H9 (cell line): ENCODE data around the gene KRT86. TPM values are rescaled to one million over a fixed set of nuclear protein-coding genes. Genes with fewer than 3 reads are reported as not detected.

Experiments
- DNase-seq: peaks from one replicate; pipeline ENCODE4 v3.0.0-alpha.2; 2017
- H2AFZ ChIP-seq: one replicate; pipeline ENCODE4 v1.6.1; 2013; ENCODE audit warnings: mild to moderate bottlenecking, low read length, control low read depth, moderate library complexity
- H2AK5ac ChIP-seq: 2 replicates; pipeline ENCODE4 v1.6.1; 2013; ENCODE audit warnings: low read length, control low read depth, mixed read lengths; ENCODE audit not compliant: insufficient read length
- H2BK120ac ChIP-seq: one replicate; pipeline ENCODE4 v1.6.1; 2013; ENCODE audit warnings: low read depth, mild to moderate bottlenecking, low read length, control low read depth, inconsistent platforms; ENCODE audit not compliant: poor library complexity, severe bottlenecking
- H2BK12ac ChIP-seq: 2 replicates; pipeline ENCODE4 v1.6.1; 2013; ENCODE audit warnings: low read length, control low read depth, mixed read lengths, low read depth; ENCODE audit not compliant: insufficient read length
- H2BK15ac ChIP-seq: 2 replicates; pipeline ENCODE4 v1.6.1; 2013; ENCODE audit warnings: low read depth, low read length, control low read depth
- H2BK20ac ChIP-seq: one replicate; pipeline ENCODE4 v1.6.1; 2013; ENCODE audit warnings: low read depth, mild to moderate bottlenecking, low read length, control low read depth, inconsistent platforms; ENCODE audit not compliant: poor library complexity, severe bottlenecking
- H2BK5ac ChIP-seq: 2 replicates; pipeline ENCODE4 v1.6.1; 2013; ENCODE audit warnings: low read length, control low read depth, mixed read lengths; ENCODE audit not compliant: insufficient read length
- H3K14ac ChIP-seq: 2 replicates; pipeline ENCODE4 v1.6.1; 2013; ENCODE audit warnings: low read length, control low read depth; ENCODE audit not compliant: insufficient read depth
- H3K18ac ChIP-seq: 2 replicates; pipeline ENCODE4 v1.6.1; 2013; ENCODE audit warnings: low read depth, mild to moderate bottlenecking, mixed read lengths, low read length, control low read depth; ENCODE audit not compliant: insufficient read length
- H3K23ac ChIP-seq: 2 replicates; pipeline ENCODE4 v1.6.1; 2013; ENCODE audit warnings: low read length, control low read depth, mixed read lengths, low read depth; ENCODE audit not compliant: insufficient read length
- H3K23me2 ChIP-seq: 2 replicates; pipeline ENCODE4 v1.6.1; 2013; ENCODE audit warnings: low read depth, mild to moderate bottlenecking, mixed read lengths, low read length, control low read depth; ENCODE audit not compliant: insufficient read length, poor library complexity, severe bottlenecking
- H3K27ac ChIP-seq: 2 replicates; pipeline ENCODE4 v1.5.1; 2013; ENCODE audit warnings: low read length, control low read depth, mixed read lengths, low read depth; ENCODE audit not compliant: insufficient read length
- H3K27me3 ChIP-seq: 2 replicates; pipeline ENCODE4 v1.6.1; 2013; ENCODE audit warnings: low read length, control low read depth, inconsistent platforms; ENCODE audit not compliant: insufficient read depth
- H3K4ac ChIP-seq: 2 replicates; pipeline ENCODE4 v1.6.1; 2013; ENCODE audit warnings: low read depth, mild to moderate bottlenecking, control low read depth, inconsistent platforms, low read length, moderate library complexity
- H3K4me1 ChIP-seq: 2 replicates; pipeline ENCODE4 v1.6.1; 2013; ENCODE audit warnings: low read length, control low read depth, inconsistent platforms; ENCODE audit not compliant: insufficient read depth
- H3K4me2 ChIP-seq: 2 replicates; pipeline ENCODE4 v1.6.1; 2013; ENCODE audit warnings: low read length, control low read depth, mixed read lengths; ENCODE audit not compliant: insufficient read length, insufficient read depth
- H3K56ac ChIP-seq: 2 replicates; pipeline ENCODE4 v1.6.1; 2013; ENCODE audit warnings: low read depth, mild to moderate bottlenecking, mixed read lengths, low read length, control low read depth; ENCODE audit not compliant: insufficient read length
- H3K79me1 ChIP-seq: 2 replicates; pipeline ENCODE4 v1.6.1; 2013; ENCODE audit warnings: low read depth, mild to moderate bottlenecking, moderate library complexity, low read length, control low read depth, inconsistent platforms; ENCODE audit not compliant: insufficient read depth, poor library complexity, severe bottlenecking
- H3K79me2 ChIP-seq: 2 replicates; pipeline ENCODE4 v1.6.1; 2013; ENCODE audit warnings: low read length, control low read depth, inconsistent platforms; ENCODE audit not compliant: insufficient read depth
- H3K9ac ChIP-seq: 2 replicates; pipeline ENCODE4 v1.6.1; 2013; ENCODE audit warnings: low read length, control low read depth, mixed read lengths; ENCODE audit not compliant: insufficient read length; ENCODE audit errors: extremely low read depth
- H3K9me3 ChIP-seq: one replicate; pipeline ENCODE4 v1.6.1; 2013; ENCODE audit warnings: low read depth, low read length, inconsistent platforms; ENCODE audit not compliant: control insufficient read depth
- H3T11ph ChIP-seq: one replicate; pipeline ENCODE4 v1.6.1; 2013; ENCODE audit warnings: mild to moderate bottlenecking, low read length, control low read depth, inconsistent platforms
- H4K20me1 ChIP-seq: one replicate; pipeline ENCODE4 v1.6.1; 2013; ENCODE audit not compliant: control insufficient read depth, insufficient read length, insufficient read depth
- H4K5ac ChIP-seq: 2 replicates; pipeline ENCODE4 v1.6.1; 2013; ENCODE audit warnings: low read depth, mild to moderate bottlenecking, mixed read lengths, low read length, control low read depth; ENCODE audit not compliant: insufficient read length
- H4K8ac ChIP-seq: replicated peaks from 2 replicates; pipeline ENCODE4 v1.6.1; 2013; ENCODE audit warnings: low read length, control low read depth, mixed read lengths, low read depth; ENCODE audit not compliant: insufficient read length
- H4K91ac ChIP-seq: 2 replicates; pipeline ENCODE4 v1.6.1; 2013; ENCODE audit warnings: low read depth, mild to moderate bottlenecking, moderate library complexity, mixed read lengths, low read length, control low read depth; ENCODE audit not compliant: insufficient read length
- H3K27ac Mint-ChIP-seq, 3 experiments: 2 replicates in 2 of 3; 3 replicates in 1 of 3; pipeline ENCODE4 v1.8.0; 2020 to 2021; ENCODE audit warnings: mixed read lengths in 3 of 3, mild to moderate bottlenecking in 1 of 3, moderate library complexity in 1 of 3
- H3K27me3 Mint-ChIP-seq: 2 replicates; pipeline ENCODE4 v1.8.0; 2021; ENCODE audit warnings: low read depth, mild to moderate bottlenecking, moderate library complexity, mixed read lengths
- H3K36me3 Mint-ChIP-seq, 3 experiments: 2 replicates in 2 of 3; 3 replicates in 1 of 3; pipeline ENCODE4 v1.8.0; 2020 to 2021; ENCODE audit warnings: low read depth in 3 of 3, mixed read lengths in 3 of 3; ENCODE audit not compliant: insufficient read depth in 1 of 3
- H3K4me1 Mint-ChIP-seq, 2 experiments: 2 replicates each; pipeline ENCODE4 v1.8.0; 2020; ENCODE audit warnings: mixed read lengths in 2 of 2
- H3K4me3 Mint-ChIP-seq, 2 experiments: 2 replicates in 1 of 2; 3 replicates in 1 of 2; pipeline ENCODE4 v1.8.0; 2020 to 2021; ENCODE audit warnings: mild to moderate bottlenecking in 2 of 2, mixed read lengths in 2 of 2, moderate library complexity in 1 of 2
- H3K9me3 Mint-ChIP-seq, 2 experiments: 2 replicates in 1 of 2; 3 replicates in 1 of 2; pipeline ENCODE4 v1.8.0; 2020; ENCODE audit warnings: mild to moderate bottlenecking in 2 of 2, mixed read lengths in 2 of 2, moderate library complexity in 1 of 2
- WGBS: extraction: QIAGEN DNeasy Blood & Tissue Kit; methylation state at CpG from one replicate; pipeline ENCODE4 v1.1.7; 2013; ENCODE audit warnings: missing lambda C conversion rate, low lambda C conversion rate, mixed read lengths; ENCODE audit not compliant: insufficient read length; ENCODE audit errors: extremely low coverage; 5-methylcytosine and 5-hydroxymethylcytosine counted together
- total RNA-seq: library from RNA; stranded (reverse); gene quantifications from 2 replicates; pipeline ENCODE4 v1.2.1, GENCODE V29; 2021
- TF ChIP-seq, protein P1 (sequence below): fragments of 200-600 bp; sonication (generic); conservative IDR thresholded peaks from 3 replicates; pipeline ENCODE4 v1.8.0; 2021; ENCODE audit warnings: antibody characterized with exemption, mild to moderate bottlenecking

The KRT86 gene
- total RNA-seq, 1 experiment from 2014 or later: not detected

DNA sequence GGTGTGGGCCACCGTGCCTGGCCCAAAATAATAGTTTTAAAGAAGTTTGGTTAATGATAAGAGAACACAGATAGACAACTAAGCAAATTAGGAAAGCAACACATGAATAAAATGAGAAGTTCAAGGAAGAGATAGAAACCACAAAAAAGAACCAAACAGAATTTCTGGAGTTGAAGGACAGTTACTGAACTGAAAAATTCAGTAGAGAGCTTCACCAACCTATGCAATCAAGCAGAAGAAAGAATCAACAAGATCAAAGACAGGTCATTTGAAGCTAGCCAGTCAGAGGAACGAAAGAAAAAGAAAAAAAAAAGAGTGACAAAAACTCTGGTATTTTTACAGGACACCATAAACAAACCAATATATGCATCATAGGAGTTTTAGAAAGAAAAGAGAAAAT, 62.2 kb downstream of the KRT86 start:
- no peak overlapping the region for H3K56ac ChIP-seq
- no CpG with 5 or more reads among the region's 2 CpGs for WGBS
- no peak overlapping the region for H3K14ac ChIP-seq
- no peak overlapping the region for H2BK15ac ChIP-seq
- H3K23me2 ChIP-seq: no peaks in the 10 kb centered on the region
- H3K4me2 ChIP-seq: no peak overlapping the region
- no peak overlapping the region for H3K9ac ChIP-seq
- Mint-ChIP-seq H3K4me3 (no peak overlapping the region), H3K27me3 (peaks cover 2% of the 10 kb centered on the region; the same call in 1 of the 2 replicates), H3K36me3 (no peaks in the 10 kb centered on the region), H3K9me3 (no peaks in the 10 kb centered on the region), H3K4me1 (peaks cover 8 to 9% of the 10 kb centered on the region in 2 experiments), H3K27ac (no peak overlapping the region)
- no peak overlapping the region for H2BK12ac ChIP-seq
- H2BK5ac ChIP-seq: no peak overlapping the region
- no peak overlapping the region for H3K4ac ChIP-seq
- H3K79me2 ChIP-seq: no peaks in the 10 kb centered on the region
- H3T11ph ChIP-seq: no peak overlapping the region
- no peak overlapping the region for H2BK120ac ChIP-seq
- DNase-seq: no peak
- no peak overlapping the region for H4K8ac ChIP-seq
- no peak overlapping the region for H2AFZ ChIP-seq
- no peak overlapping the region for H4K91ac ChIP-seq
- no peak overlapping the region for H3K27ac ChIP-seq
- no peak overlapping the region for H3K18ac ChIP-seq
- H2AK5ac ChIP-seq: no peak overlapping the region
- no peaks in the 10 kb centered on the region for H3K79me1 ChIP-seq
- H4K20me1 ChIP-seq: no peaks in the 10 kb centered on the region
- H2BK20ac ChIP-seq: no peak overlapping the region
- H4K5ac ChIP-seq: no peak overlapping the region
- no peaks in the 10 kb centered on the region for H3K4me1 ChIP-seq
- no peaks in the 10 kb centered on the region for H3K27me3 ChIP-seq
- H3K23ac ChIP-seq: no peak overlapping the region
- H3K9me3 ChIP-seq: no peaks in the 10 kb centered on the region
- TF ChIP-seq, protein P1, sequence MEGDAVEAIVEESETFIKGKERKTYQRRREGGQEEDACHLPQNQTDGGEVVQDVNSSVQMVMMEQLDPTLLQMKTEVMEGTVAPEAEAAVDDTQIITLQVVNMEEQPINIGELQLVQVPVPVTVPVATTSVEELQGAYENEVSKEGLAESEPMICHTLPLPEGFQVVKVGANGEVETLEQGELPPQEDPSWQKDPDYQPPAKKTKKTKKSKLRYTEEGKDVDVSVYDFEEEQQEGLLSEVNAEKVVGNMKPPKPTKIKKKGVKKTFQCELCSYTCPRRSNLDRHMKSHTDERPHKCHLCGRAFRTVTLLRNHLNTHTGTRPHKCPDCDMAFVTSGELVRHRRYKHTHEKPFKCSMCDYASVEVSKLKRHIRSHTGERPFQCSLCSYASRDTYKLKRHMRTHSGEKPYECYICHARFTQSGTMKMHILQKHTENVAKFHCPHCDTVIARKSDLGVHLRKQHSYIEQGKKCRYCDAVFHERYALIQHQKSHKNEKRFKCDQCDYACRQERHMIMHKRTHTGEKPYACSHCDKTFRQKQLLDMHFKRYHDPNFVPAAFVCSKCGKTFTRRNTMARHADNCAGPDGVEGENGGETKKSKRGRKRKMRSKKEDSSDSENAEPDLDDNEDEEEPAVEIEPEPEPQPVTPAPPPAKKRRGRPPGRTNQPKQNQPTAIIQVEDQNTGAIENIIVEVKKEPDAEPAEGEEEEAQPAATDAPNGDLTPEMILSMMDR: no peak
